NCI-H2196 treated with DMSO at 0.1 percent for 48 hours (cell line): ENCODE measurements around the gene MYZAP.

ENCODE experiments used
- DNase-seq: peaks from one replicate; lab custom pipeline; 2025; ENCODE audit not compliant: unreplicated experiment; lab: John Stamatoyannopoulos, UW

MYZAP gene

GRCh38 chr15:57656434-57656833 is 64.7 kb downstream of the MYZAP start:
- no peak for DNase-seq

GRCh38 chr15:57657619-57658018 is 65.9 kb downstream of the MYZAP start:
- no peak for DNase-seq

- DNase-seq = no peak
Measured at GRCh38 chr15:57662091-57662744, 70.5 kb downstream of the MYZAP start.

GRCh38 chr15:57662802-57663201 is 71.1 kb downstream of the MYZAP start:
- DNase-seq = no peak

- DNase-seq = no peak
Measured at GRCh38 chr15:57663262-57663661, 71.6 kb downstream of the MYZAP start.

DNA sequence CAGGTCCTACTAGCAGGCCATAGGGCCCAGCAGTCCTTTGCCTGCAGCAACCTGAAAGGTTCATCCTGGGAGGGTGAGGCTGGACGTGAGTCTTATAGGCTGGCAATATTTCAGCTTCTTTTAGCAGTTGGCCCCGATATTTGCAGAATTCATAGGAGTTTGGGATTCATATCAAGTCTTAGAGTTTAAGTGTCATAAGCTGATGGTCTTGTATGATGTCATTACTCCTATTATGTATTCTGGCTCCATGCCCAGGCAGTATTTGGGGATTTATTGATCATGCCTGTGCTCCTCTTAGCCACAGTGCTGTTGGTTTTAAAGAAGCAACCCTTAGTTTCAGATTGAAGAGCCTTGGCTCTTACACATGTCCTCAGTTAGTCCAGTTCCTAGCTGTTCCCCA is 73.5 kb downstream of the MYZAP start:
- no peak for DNase-seq

DNA sequence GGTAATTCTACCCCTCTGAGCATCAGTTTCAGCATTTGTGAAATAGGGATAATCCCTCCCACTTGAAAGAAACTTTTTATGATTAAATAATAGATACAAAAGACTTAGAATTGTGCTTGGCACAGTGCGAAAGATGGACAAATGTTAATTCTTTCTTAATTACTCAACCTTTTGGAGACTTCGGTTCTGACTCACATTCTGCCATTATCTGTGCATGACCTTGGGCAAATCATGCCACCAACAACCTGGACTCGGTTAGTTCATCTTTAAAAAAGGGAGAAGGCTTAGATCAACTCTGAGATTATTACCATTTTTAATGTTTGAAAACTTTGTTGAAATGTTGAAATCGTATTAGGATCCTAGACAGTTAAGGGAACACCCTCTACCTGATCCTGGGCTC is 74.2 kb downstream of the MYZAP start:
- DNase-seq = no peak

- no peak for DNase-seq
Measured at GRCh38 chr15:57667171-57667849, 75.6 kb downstream of the MYZAP start.

GRCh38 chr15:57668016-57668415 is 76.3 kb downstream of the MYZAP start:
- no peak for DNase-seq

- no peak for DNase-seq
Measured at GRCh38 chr15:57671636-57672035, 79.9 kb downstream of the MYZAP start.

GRCh38 chr15:57675481-57676181 is 83.9 kb downstream of the MYZAP start:
- DNase-seq = no peak

GRCh38 chr15:57676585-57676984 is 84.9 kb downstream of the MYZAP start:
- no peak for DNase-seq

DNA sequence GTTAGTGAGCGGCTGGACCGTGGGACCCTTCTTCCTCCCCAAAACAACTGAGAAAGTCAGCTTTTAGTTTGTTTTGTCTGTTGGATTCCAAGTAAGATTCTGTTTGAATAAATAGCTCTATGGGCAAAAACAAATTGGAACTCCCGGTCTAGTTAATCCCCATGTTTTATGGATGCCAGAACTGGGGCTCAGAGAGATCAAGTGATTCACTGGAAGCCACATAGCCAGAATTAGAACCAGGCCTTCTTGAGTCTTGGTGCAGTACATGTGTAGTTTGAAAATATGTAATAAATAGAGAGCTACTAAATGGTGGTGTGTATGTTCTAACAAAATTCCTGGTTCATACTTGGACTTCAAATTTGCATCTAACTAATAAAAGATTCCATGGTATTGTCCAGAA is 85.5 kb downstream of the MYZAP start:
- no peak for DNase-seq

DNA sequence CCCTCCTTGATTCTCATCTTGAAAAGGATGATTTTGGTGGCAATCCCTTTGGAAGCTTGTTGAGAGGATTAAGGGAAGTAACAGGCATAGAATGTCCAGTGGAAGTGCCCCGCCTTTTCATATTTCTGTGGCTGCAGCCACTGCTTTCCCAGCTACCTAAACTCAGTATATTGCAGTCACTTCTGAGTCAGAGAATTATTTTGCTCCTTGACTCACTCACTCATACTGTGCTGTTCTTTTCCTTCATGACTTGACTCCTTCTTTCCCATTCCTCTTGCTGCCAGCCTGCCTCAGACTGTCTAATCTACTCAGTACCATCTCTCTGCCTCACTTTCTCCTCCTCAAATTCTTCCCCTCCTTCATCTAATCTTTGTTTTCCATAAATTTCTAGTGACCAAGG is 88.3 kb downstream of the MYZAP start:
- DNase-seq = no peak

- DNase-seq = no peak
Measured at GRCh38 chr15:57681011-57681410, 89.3 kb downstream of the MYZAP start.

- no peak for DNase-seq
Measured at GRCh38 chr15:57683481-57683880, 91.8 kb downstream of the MYZAP start.

- DNase-seq = peak; percentile 5
Measured at GRCh38 chr15:57684491-57685151, 92.9 kb downstream of the MYZAP start.

- DNase-seq = no peak
Measured at GRCh38 chr15:57685306-57686095, 93.8 kb downstream of the MYZAP start.

- no peak for DNase-seq
Measured at GRCh38 chr15:57686657-57687056, 95.0 kb downstream of the MYZAP start.

GRCh38 chr15:57690341-57690966 is 98.8 kb downstream of the MYZAP start:
- no peak for DNase-seq

DNA sequence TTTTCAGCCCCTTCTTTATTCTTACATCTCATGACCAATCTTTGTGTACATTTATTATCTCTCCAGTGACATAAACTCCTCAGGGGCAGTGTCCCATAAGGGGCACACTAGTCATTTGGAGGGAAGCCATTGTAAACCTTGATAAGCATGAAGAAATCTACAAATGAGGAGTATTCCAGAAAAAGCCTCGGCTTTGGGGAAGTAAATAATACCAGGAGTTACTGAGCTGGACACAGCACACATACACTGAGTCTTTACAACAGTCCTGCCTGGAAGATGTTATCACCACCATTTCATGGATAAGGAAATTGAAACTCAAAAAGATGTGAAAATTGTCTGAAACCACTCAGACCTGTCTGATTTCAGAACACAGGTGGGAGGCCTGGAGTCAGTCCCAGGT is 99.4 kb downstream of the MYZAP start:
- DNase-seq = no peak
